Measurements from ENCODE around the gene EFS. TPM values are rescaled to one million over a fixed set of nuclear protein-coding genes. Genes with fewer than 3 reads are reported as not detected.

Gene EFS
- 41.6 and 43.8 TPM in 2 replicates for total RNA-seq

GRCh38 chr14:23365036-23365731 is at the start of gene EFS:
TSS of gene EFS (minus strand) at chr14:23365172. CDS start at chr14:23365025, 147 bp downstream.

GRCh38 chr14:23407516-23408306 is 42.7 kb upstream of the EFS start, which contains the start of gene MYH6:
TSS of gene MYH6 (minus strand) at chr14:23408273. CDS start at chr14:23407223, 1,050 bp downstream.

GRCh38 chr14:23376482-23377197 is 11.7 kb upstream of the EFS start, which contains the start of gene CMTM5:
TSS of gene CMTM5 (plus strand) at chr14:23377046. CDS start at chr14:23377252, 206 bp downstream.

GRCh38 chr14:23372509-23372908 is 7.5 kb upstream of the EFS start, which contains the start of gene IL25:
TSS of gene IL25 (plus strand) at chr14:23372809.

GRCh38 chr14:23352506-23353432 is 12.2 kb downstream of the EFS start, which contains the start of gene SLC22A17:
TSS of gene SLC22A17 (minus strand) at chr14:23352887.

GRCh38 chr14:23320584-23321571 is 44.1 kb downstream of the EFS start, which contains the start of gene PABPN1:
TSS of gene PABPN1 (plus strand) at chr14:23321457. CDS start at chr14:23321470, 13 bp downstream.

GRCh38 chr14:23306412-23307145 is 58.4 kb downstream of the EFS start, which contains the start of gene BCL2L2:
TSS of gene BCL2L2 (plus strand) at chr14:23306833. CDS start at chr14:23307768, 935 bp downstream.

Small RNA genes within 50 kb of the gene (small RNA-seq; reads per million reads assigned to genes)
- not detected for gene MIR208A

Other genes with a start within 250 kb of the EFS start
- gene CEBPE, start 245.9 kb downstream of the EFS start, total RNA-seq: not detected in 2 replicates
- gene SLC7A8, start 181.5 kb downstream of the EFS start, total RNA-seq: 12.2 and 12.7 TPM in 2 replicates
- gene RNF212B, start 127.2 kb downstream of the EFS start, total RNA-seq: not detected in 2 replicates
- 9.4 and 12.6 TPM in 2 replicates for gene HOMEZ, start 79.0 kb downstream of the EFS start, total RNA-seq
- 3.9 and 8.2 TPM in 2 replicates for gene PPP1R3E, start 62.3 kb downstream of the EFS start, total RNA-seq
- 9.8 and 12.6 TPM in 2 replicates for gene BCL2L2, start 58.3 kb downstream of the EFS start, total RNA-seq
- gene PABPN1, start 43.7 kb downstream of the EFS start, total RNA-seq: 34.1 and 58.1 TPM in 2 replicates
- gene SLC22A17, start 12.3 kb downstream of the EFS start, total RNA-seq: 22.0 and 46.3 TPM in 2 replicates
- gene IL25, start 7.6 kb upstream of the EFS start, total RNA-seq: not detected in 2 replicates
- not detected in 2 replicates for gene CMTM5, start 11.9 kb upstream of the EFS start, total RNA-seq
- not detected in 2 replicates for gene MYH6, start 43.1 kb upstream of the EFS start, total RNA-seq
- not detected in 2 replicates for gene MYH7, start 70.5 kb upstream of the EFS start, total RNA-seq
- gene NGDN, start 104.5 kb upstream of the EFS start, total RNA-seq: 35.2 and 36.5 TPM in 2 replicates
- gene ZFHX2, start 186.6 kb upstream of the EFS start, total RNA-seq: 0.39 TPM in 1 of 2 replicates, not detected in the other
- gene THTPA, start 191.1 kb upstream of the EFS start, total RNA-seq: 8.7 and 15.3 TPM in 2 replicates
- gene AP1G2, start 202.6 kb upstream of the EFS start, total RNA-seq: 107 and 122 TPM in 2 replicates
- under 0.01 and 0.22 TPM in 2 replicates for gene JPH4, start 213.6 kb upstream of the EFS start, total RNA-seq